GM18502 (cell line): ENCODE measurements around the gene LGR5.
A peak's percentile ranks its signal among the peaks of the same experiment; 100 is the strongest.

Experiments used
- ATAC-seq: cut with Tn5 transposase; IDR thresholded peaks from one replicate; pipeline ENCODE4 v1.9.1; 2021; ENCODE audit warnings: mild to moderate bottlenecking; ENCODE audit not compliant: unreplicated experiment, poor library complexity

LGR5 gene

DNA sequence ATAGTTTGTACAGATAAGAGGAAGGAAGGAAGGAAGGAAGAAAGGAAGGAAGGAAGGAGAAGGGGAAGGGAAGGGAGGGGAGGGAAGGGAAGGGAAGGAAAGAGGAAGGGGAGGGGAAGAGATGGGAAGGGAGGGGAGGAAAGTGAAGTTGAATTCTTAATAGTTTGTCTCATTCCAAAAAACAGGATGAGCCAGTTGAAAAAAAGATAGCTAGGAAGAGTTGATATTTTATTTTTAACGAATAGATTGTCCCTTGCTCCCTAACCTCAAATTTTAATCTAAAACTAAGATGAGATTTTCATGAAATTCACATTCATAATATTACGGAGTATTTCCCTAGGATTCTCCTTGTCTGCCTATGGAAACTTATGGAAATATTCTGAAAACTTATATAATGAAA, 143.3 kb downstream of the LGR5 start:
- ATAC-seq: no peak

DNA sequence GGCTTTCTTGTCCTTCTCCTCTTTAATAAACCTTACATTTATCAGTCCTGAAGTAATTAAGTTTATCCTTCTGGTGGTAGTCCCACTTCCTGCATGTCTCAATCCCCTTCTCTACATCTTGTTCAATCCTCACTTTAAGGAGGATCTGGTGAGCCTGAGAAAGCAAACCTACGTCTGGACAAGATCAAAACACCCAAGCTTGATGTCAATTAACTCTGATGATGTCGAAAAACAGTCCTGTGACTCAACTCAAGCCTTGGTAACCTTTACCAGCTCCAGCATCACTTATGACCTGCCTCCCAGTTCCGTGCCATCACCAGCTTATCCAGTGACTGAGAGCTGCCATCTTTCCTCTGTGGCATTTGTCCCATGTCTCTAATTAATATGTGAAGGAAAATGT, 144.8 kb downstream of the LGR5 start:
- ATAC-seq: no peak

DNA sequence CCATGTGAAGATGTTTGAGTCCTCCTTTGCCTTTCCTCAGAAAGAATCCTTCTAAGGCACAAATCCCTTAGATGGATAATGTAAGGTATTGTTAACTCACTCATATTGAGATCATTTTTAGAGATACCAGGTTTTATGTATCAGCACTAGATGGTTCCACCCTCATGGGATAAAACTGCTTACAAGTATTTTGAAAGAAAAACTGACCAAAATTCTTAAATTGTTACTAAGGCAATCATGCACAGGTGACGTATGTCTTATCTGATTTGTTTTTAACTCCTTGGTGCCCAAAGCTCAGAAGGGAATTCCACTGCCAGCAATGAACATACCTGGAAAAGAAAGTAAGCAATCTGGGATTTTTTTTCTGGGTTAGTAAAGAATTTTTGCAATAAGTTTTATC, 145.6 kb downstream of the LGR5 start:
- ATAC-seq: no peak

DNA sequence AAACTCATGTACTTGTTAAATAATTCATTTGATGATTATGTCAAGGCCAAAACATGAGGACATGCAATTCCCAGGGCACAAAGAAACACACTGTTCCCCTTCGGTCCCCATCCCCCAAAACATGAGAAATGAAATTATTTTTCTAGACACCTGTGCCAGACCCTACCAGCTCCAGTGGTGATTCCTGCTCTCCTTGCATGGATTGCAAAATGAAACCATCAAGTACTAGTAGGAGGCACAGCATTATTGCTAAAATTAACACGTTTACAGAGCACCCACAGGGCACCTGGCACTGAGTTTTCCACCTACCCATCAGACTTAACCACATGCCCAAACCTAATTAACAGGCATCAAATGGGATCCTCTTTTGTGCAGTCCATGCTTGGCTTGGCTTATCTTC, 147.4 kb downstream of the LGR5 start:
- no peak for ATAC-seq

DNA sequence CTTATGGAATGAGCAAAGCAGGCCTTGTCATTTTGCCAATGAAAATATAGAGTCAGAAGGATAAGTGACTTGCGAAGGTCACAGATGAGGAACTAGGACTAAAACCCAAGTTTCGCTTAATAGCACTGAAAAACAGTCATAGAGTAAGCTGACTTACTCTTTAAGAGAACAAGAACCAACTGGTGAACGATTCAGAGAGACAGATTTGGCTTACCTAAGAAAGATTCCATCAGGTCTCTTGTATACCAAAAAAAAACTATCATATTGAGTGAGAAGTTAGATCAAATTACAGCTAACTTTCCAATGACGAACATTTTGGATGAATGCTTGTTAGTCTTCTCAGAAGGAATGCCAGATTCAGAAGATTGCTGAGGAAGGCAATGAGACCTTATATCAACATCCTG, 149.9 kb downstream of the LGR5 start:
- ATAC-seq: peak; percentile 49

DNA sequence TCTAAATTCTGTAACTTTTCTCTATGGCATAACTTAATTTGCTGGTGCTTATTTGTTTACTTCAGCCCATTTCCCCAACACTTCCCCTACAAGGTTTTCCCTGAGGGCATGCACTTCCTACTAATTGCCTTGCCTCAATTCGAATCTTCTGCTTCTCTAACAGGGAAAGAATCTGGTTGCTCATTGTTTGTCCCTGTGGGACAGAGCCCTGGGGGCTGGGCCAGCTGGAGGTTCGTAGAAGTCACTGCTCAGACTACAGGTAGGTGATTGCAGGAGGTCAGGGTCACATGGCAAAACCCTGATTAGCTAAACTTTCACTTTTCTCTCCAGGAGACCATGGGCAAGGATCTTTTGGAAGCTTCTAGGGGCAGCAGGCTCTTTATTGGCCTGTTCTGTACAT, 152.0 kb downstream of the LGR5 start:
- no peak for ATAC-seq

DNA sequence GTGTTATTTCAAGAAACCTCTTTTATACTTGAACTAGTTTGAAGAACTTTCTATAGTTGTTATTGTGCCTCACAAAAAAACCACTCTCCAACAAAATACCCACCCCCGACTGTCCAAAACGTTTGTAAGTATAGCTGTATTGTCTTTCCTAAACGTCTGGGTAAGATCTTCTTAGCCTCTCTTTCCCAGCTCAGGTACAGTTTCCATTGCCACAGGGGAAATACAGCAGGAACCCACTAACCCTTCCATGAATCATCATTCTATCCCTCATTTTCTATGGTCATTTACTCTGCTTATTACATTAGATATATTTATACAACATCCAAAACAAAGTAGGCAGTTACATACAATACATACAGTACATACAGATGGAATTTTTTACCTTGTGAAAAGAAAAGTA, 153.2 kb downstream of the LGR5 start:
- no peak for ATAC-seq

DNA sequence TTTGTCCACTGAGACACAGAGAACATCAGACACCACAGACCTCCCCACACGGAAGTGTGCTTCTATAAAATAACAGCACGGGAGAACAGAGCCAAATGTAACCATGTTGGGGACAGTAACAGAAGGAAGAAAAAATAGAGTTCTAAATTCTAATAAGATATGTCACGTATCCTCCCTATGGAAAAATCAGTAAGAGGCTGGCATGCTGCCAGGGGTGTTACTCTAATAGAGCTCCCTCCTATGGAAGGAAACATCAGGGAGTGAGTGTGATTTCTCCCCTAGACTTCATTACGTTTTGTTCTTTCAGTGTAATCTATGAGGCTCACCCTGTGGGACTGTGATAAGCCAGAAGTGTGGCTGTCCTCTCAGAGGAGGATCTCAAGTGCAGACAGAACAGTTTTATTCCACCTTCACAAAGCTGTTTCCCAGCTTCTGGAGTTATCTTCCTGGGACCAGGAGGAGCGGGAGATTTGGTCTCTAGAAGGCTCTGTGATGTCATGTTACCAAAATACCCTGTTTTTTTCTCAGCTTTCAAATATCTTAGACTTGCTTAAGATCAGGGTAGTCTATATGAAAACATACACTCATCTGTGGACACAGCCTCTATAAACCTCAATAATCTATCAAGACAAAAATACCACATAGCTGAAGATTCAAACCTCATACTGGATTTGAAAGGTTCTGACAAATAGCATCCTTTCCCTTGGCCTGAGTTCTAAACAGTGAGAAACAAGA, 154.8 kb downstream of the LGR5 start:
- no peak for ATAC-seq

DNA sequence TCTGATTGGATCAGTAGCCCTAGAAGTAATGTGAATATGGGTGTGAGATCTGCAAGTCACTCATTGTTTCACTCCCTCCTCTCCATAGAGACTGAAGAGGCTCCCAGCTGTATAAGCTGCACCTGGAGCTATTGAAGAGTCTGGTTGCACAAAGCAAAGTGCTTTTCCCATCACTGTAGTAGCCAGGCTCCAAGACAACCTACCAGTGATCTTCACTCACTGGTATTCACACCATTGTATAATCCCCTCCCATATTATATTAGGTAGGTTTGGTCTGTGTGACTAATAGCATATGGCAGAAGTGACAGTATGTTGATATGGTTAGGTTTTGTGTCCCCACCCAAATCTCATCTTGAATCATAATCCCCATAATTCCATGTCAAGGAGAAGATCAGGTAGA, 159.6 kb downstream of the LGR5 start:
- ATAC-seq: no peak

DNA sequence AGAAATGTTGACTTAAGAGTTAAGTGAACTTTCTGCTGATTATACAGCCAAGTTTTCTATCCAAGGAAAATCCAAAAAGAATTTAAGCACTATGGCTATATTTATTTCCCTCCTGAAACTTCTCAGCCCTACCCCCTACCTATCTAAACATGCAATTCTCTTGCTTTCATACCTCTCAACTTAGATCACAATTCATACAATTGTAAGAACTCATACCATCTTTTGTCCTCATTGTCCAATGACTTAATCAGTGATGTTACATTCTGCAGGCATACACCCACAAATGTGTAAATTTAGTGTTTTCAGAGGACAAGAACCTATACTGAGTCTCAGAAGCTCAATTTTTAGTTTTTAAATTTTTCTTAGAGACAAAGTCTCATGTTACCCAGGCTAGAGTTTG, 161.9 kb downstream of the LGR5 start:
- ATAC-seq: no peak

DNA sequence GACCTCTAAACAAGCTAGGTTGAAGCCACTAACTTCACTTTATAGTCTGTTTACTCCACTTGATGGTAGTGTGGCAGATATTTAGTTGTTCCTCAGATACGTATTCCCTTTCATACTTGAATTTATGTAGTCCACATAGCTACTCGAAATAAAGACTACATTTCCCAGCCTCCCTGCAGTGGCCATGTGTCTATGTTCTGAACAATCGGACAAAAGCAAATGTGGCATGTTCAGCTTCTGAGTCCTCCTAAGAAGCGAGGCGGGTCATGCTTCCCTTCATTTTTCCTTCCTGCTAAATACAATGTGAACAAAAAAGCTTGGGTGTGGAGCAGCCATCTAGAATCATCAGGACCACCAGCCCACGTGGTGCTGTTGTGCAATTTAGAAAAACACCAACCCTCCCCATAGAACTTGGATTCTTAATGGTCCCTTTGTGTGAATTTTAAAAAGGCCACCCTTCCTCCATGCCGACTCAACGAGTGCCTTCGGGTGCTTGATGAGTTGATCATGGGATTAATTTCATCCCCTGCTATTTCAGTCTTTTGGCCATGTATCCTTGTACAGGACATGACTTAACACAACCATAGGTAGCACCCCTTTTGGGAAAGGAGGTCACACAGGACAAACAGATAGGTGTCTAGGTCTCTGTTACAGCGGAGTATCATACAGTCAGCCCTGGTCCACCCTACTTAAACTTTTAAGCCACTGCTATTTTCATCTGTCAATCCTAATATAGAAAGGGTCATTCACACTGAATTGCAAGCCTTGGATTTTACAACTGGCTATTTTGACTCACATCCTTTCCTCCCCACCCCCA, 163.4 kb downstream of the LGR5 start:
- ATAC-seq: no peak

DNA sequence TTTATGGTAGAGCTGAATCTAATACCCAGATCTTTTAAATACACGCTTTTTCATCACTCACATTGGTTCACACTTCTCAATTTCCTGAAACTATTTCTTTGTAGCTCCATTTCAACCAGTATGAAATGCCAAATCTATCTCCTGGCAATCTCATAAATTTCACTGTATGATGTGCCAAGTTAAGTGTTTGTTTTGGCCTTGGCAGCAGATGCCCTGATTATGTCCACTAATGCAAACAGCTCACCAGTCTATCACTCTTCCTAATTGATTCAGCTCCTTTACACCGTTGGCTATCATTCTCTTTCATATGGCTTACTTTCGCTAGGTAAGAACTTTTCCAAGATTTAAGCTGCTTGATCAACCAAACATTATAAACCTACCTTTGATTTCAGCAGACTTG, 165.4 kb downstream of the LGR5 start:
- ATAC-seq: no peak

DNA sequence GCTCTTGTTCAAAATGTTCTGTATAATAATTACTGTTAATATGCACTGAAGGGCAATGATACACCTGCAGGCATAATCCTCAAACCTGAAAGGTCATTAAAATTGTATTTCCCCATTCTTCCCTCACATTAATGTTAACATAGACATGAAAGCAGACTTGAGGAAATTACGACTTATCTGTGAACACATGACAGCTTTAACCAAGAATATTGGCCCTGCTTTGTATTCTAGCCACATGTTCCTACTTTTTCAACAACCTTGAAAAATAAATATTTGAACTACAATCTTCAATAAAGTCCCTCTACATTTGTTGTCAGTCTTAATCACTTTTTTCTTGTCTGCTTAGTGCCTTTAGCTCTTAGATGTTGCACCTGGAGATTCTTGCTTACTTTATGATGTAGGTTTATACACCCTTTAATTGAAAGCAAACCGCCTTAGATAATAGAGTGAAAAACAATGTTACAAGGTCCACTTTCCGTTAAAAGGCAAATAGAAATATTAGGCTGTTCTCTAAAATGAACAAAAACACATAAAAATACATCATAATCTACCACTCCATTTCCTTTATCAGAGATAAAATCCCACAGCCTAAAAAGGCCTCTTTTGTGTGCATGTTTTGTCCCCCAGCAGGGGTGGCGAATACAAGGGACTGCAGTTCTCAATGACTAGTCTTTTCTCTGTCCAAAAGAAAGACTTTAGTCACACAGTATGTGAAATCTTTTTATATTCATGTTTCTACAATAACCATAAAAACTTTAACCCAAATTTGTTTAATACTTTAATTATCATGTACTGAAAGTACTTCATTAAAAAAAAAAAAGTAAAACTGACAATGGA, 168.1 kb downstream of the LGR5 start:
- ATAC-seq: no peak

DNA sequence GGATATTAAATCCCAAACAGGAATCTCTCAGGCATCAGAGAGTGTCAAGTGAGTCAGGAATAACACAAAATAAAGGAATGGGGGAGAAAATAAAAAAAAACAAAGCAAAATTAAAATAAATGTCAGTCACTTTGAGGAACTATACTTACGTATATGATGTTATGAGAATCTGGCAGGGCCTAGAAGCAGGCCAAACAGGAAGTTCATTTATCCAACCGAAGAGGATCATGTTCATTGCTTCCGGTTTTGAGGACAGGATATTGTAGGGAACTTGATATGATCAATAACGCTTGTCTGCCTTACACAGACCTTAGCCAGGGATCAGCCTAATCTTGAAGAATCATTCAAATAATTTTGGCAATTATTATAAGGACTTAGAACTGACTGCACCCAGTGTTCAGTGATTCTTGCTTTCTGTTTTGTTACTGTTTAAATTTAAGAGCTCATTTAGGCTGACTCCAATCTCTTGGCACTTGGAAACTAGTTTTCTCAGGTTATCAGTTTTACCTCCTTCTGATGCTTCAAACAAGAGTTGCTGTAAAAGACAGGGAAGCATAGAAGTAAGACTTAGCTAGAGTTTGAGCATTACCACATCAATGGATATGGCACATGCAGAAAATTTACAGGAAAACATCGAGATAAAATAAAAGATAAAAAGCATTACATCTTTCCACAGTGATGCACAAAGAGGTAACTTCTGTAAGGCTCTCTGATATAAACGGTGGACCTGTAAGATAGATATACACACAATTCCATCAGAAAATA, 170.6 kb downstream of the LGR5 start:
- ATAC-seq: no peak

DNA sequence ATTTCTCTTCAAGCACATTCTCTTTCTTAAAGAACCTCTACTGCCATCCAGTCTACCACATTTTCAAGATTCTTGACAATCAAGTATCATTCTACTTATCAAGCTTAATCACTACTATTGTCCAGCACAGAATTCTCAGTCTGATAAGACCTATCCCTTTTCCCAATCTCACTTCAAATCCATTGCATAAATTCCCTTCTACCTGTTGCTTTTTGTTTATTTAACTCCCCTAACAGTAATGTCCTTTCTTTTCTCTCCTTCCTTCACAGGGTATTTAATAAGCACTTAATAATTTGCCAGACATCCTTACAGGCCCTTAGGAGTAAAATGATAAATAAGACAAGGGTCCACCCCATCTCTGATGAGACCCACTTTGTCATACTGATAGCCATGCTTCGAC, 182.3 kb downstream of the LGR5 start:
- no peak for ATAC-seq

DNA sequence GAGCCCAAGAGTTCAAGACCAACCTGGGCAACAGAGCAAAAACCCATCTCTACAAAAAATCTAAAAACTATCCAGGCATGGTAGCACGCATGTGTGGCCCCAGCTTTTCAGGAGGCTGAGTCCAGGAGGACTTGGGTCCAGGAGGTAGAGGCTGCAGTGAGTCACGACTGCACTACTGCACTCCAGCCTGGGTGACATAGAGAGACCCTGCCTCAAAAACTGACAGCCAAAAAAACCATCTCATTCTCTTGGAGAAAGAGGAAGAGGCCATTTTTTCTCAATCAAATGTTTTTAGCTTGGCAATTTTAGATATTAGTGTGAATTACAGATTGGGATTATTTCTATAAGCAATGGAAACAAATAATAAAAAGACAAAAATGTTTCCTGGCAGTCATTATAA, 185.9 kb downstream of the LGR5 start:
- no peak for ATAC-seq

DNA sequence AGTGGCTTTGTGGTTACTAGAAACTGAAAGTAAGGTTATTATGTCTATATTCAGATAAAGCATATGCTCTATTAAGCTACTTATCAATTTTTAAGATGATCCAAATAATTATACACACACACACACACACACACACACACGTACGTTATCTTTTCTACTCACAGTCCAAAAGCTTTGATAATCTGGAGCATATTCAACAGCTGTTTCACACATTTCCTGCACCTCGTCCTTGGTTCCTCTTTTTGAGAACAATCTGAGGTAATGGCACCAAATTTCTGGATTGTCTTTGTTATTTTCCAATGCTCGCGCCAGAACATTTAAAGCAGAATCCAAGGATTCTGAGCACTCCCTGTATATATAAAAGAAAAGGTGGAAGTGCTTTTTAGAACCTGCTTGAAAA, 186.5 kb downstream of the LGR5 start:
- ATAC-seq: peak; percentile 87

DNA sequence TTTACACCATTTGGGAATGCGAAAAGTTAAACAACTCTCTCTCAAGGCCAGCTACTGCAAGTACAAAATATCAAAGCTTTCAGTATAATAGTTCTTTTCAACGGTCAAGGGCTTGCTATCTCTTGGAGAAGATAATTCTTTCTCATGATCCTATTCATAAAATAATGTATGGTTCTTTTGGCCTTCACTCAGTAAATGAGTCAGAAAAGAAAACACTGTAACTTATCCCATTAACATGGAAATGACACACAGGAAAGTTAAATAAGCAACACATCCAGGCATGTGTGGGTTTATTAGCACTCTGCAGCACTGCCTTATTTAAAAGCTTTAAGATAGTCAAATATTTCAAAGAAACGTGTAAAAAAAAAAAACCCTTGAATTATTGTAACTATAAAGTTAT, 187.2 kb downstream of the LGR5 start:
- no peak for ATAC-seq

DNA sequence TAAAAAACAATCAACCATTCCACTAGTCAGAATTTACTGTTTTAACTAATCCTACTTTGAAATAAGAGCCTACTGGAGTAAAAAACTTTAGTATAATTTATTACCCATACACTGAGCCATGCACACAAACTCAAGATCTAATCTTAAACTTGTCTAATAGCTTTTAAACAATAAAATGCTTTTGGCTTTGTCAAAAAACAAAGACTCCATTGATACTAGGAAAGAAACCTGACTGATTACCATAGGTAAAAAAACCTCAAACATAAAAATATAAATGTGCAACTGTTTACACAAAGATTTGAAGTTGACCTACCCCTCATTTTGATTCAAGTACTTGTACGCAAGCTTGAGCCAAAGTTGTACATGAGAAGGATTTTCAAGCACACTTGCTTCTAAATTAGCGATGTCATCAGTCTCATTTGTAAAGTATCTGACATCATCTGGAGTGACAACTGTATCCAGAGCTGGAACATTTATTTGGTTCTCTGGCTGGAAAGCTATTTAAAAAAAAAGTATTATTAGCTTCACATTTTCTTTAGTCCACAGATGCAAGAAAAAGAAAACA, 187.9 kb downstream of the LGR5 start:
- no peak for ATAC-seq
